GM13976 (cell line): ENCODE measurements around the gene TMED1.

ENCODE experiments used
- DNase-seq: peaks from one replicate; pipeline ENCODE4 v3.0.0; 2012; ENCODE audit warnings: low spot score
- CTCF ChIP-seq: IDR thresholded peaks from 2 replicates; pipeline ENCODE4 v1.5.1; 2012; ENCODE audit warnings: borderline replicate concordance, mild to moderate bottlenecking; ENCODE audit not compliant: insufficient read depth; ENCODE audit errors: extremely low read depth, missing control alignments, control extremely low read depth
- in situ Hi-C: fragments of 300-500 bp; cut with MboI; formaldehyde crosslinking; loops from one replicate; pipeline ENCODE4 v1.12.0; 2022; ENCODE audit warnings: low sequenced_read_pairs, mixed read lengths, inconsistent platforms; ENCODE audit not compliant: unreplicated experiment

The TMED1 gene

GRCh38 chr19:10820173-10820572 lies 15.8 kb downstream of the TMED1 start:
- in situ Hi-C loops = no loop called here
- peak; percentile 22 for TF ChIP-seq CTCF
- DNase-seq = no peak

- in situ Hi-C loops = no loop called here
- DNase-seq = no peak
- TF ChIP-seq CTCF = no peak
Observed at GRCh38 chr19:10819124-10820060, 16.6 kb downstream of the TMED1 start.

GRCh38 chr19:10818301-10819123 lies 17.5 kb downstream of the TMED1 start:
- in situ Hi-C loops = no loop called here
- DNase-seq = no peak
- TF ChIP-seq CTCF = no peak

- no peak for TF ChIP-seq CTCF
- in situ Hi-C loops = no loop called here
- DNase-seq = no peak
Observed at GRCh38 chr19:10817291-10818038, 18.5 kb downstream of the TMED1 start.

DNA sequence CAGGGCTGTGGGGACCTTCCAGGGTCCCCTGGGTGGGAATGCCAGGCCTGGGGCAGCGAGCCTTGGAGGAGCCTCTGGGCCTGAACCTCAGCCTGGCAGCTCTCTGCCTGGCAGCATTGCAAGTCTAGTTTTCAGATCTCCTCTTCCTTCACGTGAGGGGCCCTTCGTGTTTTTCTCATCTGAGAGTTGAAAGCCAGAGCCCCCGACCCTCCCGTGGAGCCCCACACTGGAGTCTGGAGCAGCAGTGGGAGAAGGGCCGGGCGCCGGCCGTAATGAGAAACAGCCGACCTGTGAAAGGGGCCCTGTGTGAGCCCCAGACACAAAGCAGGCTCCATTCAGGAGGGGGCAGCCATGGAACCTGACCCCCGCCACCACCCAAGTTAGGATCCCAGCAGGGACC lies 19.3 kb downstream of the TMED1 start:
- in situ Hi-C loops = no loop called here
- TF ChIP-seq CTCF = no peak
- no peak for DNase-seq

DNA sequence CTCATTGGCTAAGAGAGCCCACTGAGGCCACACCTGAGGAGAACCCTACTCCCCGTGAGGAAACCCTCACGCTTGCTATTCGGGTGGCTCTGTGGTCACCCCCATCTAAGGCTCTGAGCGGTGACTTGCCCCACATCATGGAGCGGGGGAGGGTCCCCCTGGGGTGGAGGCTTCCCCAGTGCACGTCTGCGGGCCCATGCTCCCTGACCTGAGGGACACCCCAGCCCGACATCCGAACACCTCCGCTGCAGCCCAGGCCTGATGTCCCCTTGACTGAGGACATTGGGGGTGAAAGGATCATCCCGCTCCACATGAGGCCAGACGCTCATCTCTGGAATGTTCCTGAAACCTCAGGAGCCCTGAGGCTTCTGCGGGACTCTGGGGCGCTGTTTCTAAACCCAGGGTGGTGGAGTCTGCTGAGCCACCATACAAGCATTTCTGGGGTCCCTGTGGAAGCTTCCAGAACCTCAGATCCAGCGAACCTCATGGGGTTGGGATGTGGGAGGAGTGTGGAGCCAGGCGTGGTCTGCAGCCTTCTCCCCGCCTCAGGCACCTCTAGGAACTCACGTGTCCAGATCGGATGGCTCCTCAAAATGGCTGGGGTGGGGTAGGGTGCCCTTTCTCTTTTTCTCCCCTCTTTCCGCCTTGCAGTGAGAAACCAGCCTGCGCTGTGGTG lies 19.9 kb downstream of the TMED1 start:
- in situ Hi-C loops = no loop called here
- no peak for DNase-seq
- TF ChIP-seq CTCF = no peak
